Memory B cell (primary cell): ENCODE results near the gene CDC42BPB.
"Not testable (repeated sequence)": the region's sequence is repeated elsewhere in the genome, so short reads cannot be mapped to it uniquely, and the experiment has no call there.

Experiments
- ATAC-seq: fragments of 150-1000 bp; cut with Tn5 transposase; 2 replicates; pipeline ENCODE4 v1.10.0; 2021; ENCODE audit warnings: low read depth, mild to moderate bottlenecking, moderate library complexity
- DNase-seq, 2 donors: peaks; one replicate each; pipeline ENCODE4 v3.0.0; 2022; ENCODE audit warnings: low spot score in 2 of 2
- H3K27ac Mint-ChIP-seq: one replicate; pipeline ENCODE4 v1.8.0; 2022; ENCODE audit warnings: mild to moderate bottlenecking, moderate library complexity, mixed read lengths
- H3K27me3 Mint-ChIP-seq: one replicate; pipeline ENCODE4 v1.8.0; 2022; ENCODE audit warnings: mixed read lengths
- H3K36me3 Mint-ChIP-seq: one replicate; pipeline ENCODE4 v1.8.0; 2022; ENCODE audit warnings: mild to moderate bottlenecking, mixed read lengths
- H3K4me1 Mint-ChIP-seq: one replicate; pipeline ENCODE4 v1.8.0; 2022; ENCODE audit warnings: mixed read lengths
- H3K4me3 Mint-ChIP-seq: one replicate; pipeline ENCODE4 v1.8.0; 2022; ENCODE audit warnings: mild to moderate bottlenecking, moderate library complexity, mixed read lengths
- H3K9me3 Mint-ChIP-seq: one replicate; pipeline ENCODE4 v1.8.0; 2022; ENCODE audit warnings: mixed read lengths

CDC42BPB gene

GRCh38 chr14:102899516-102899900 is 157.8 kb downstream of the CDC42BPB start:
- Mint-ChIP-seq H3K4me1 (peaks cover 46% of the 10 kb centered on the region), H3K36me3 (peaks cover 21% of the 10 kb centered on the region), H3K9me3 (no peaks in the 10 kb centered on the region), H3K4me3 (peak overlapping the region; percentile 41), H3K27ac (peak overlapping the region; percentile 93), H3K27me3 (no peaks in the 10 kb centered on the region)
- no peak for ATAC-seq
- no peak for DNase-seq

- H3K4me1 Mint-ChIP-seq: peaks cover 46% of the 10 kb centered on the region
- DNase-seq: peak in 1 of 2 donors; percentile 37
- H3K27ac Mint-ChIP-seq: peak overlapping the region; percentile 93
- no peaks in the 10 kb centered on the region for H3K27me3 Mint-ChIP-seq
- peaks cover 21% of the 10 kb centered on the region for H3K36me3 Mint-ChIP-seq
- peak; percentile 19 for ATAC-seq
- peak overlapping the region; percentile 61 for H3K4me3 Mint-ChIP-seq
- H3K9me3 Mint-ChIP-seq: no peaks in the 10 kb centered on the region
Observed at GRCh38 chr14:102898776-102899515, 158.4 kb downstream of the CDC42BPB start.

- Mint-ChIP-seq H3K36me3 (peaks cover 16% of the 10 kb centered on the region), H3K27ac (peak overlapping the region; percentile 93), H3K9me3 (no peaks in the 10 kb centered on the region), H3K4me3 (peak overlapping the region; percentile 61), H3K4me1 (peaks cover 43% of the 10 kb centered on the region), H3K27me3 (no peaks in the 10 kb centered on the region)
- no peak for ATAC-seq
- DNase-seq: no peak
Observed at GRCh38 chr14:102898298-102898697, 159.1 kb downstream of the CDC42BPB start.

GRCh38 chr14:102897299-102898027 is 159.9 kb downstream of the CDC42BPB start:
- Mint-ChIP-seq H3K27ac (peak overlapping the region; percentile 93), H3K4me1 (peaks cover 35% of the 10 kb centered on the region), H3K9me3 (no peaks in the 10 kb centered on the region), H3K27me3 (no peaks in the 10 kb centered on the region), H3K4me3 (no peak overlapping the region), H3K36me3 (peaks cover 11% of the 10 kb centered on the region)
- ATAC-seq: no peak
- DNase-seq: no peak

- not testable (repeated sequence) for H3K27ac Mint-ChIP-seq, DNase-seq, H3K9me3 Mint-ChIP-seq, H3K27me3 Mint-ChIP-seq, ATAC-seq, H3K4me3 Mint-ChIP-seq
- Mint-ChIP-seq H3K36me3 (peaks cover 10% of the 10 kb centered on the region), H3K4me1 (peaks cover 28% of the 10 kb centered on the region)
Observed at GRCh38 chr14:102896735-102897134, 160.6 kb downstream of the CDC42BPB start.

GRCh38 chr14:102893452-102893851 is 163.9 kb downstream of the CDC42BPB start:
- Mint-ChIP-seq H3K9me3 (no peaks in the 10 kb centered on the region), H3K36me3 (peaks cover 8% of the 10 kb centered on the region), H3K27me3 (no peaks in the 10 kb centered on the region), H3K4me1 (peaks cover 10% of the 10 kb centered on the region), H3K4me3 (no peak overlapping the region), H3K27ac (peak overlapping the region; percentile 39)
- ATAC-seq (no peak), DNase-seq (no peak)

- no peak overlapping the region for H3K4me3 Mint-ChIP-seq
- ATAC-seq: no peak
- no peaks in the 10 kb centered on the region for H3K27me3 Mint-ChIP-seq
- H3K27ac Mint-ChIP-seq: no peak overlapping the region
- H3K36me3 Mint-ChIP-seq: peaks cover 13% of the 10 kb centered on the region
- no peaks in the 10 kb centered on the region for H3K9me3 Mint-ChIP-seq
- H3K4me1 Mint-ChIP-seq: peaks cover 5% of the 10 kb centered on the region
- DNase-seq: no peak
Observed at GRCh38 chr14:102892651-102893050, 164.7 kb downstream of the CDC42BPB start.

GRCh38 chr14:102891556-102891955 is 165.8 kb downstream of the CDC42BPB start:
- H3K4me1 Mint-ChIP-seq: peaks cover 3% of the 10 kb centered on the region
- no peak overlapping the region for H3K4me3 Mint-ChIP-seq
- peaks cover 16% of the 10 kb centered on the region for H3K36me3 Mint-ChIP-seq
- H3K27me3 Mint-ChIP-seq: no peaks in the 10 kb centered on the region
- no peak overlapping the region for H3K27ac Mint-ChIP-seq
- DNase-seq: no peak
- no peak for ATAC-seq
- H3K9me3 Mint-ChIP-seq: no peaks in the 10 kb centered on the region

GRCh38 chr14:102891111-102891510 is 166.2 kb downstream of the CDC42BPB start:
- no peaks in the 10 kb centered on the region for H3K9me3 Mint-ChIP-seq
- no peak overlapping the region for H3K4me3 Mint-ChIP-seq
- H3K27ac Mint-ChIP-seq: no peak overlapping the region
- no peaks in the 10 kb centered on the region for H3K27me3 Mint-ChIP-seq
- peaks cover under 1% of the 10 kb centered on the region for H3K4me1 Mint-ChIP-seq
- no peak for DNase-seq
- H3K36me3 Mint-ChIP-seq: peaks cover 17% of the 10 kb centered on the region
- no peak for ATAC-seq

GRCh38 chr14:102889615-102890014 is 167.7 kb downstream of the CDC42BPB start:
- H3K36me3 Mint-ChIP-seq: peaks cover 15% of the 10 kb centered on the region
- no peak overlapping the region for H3K27ac Mint-ChIP-seq
- DNase-seq: no peak

GRCh38 chr14:102888748-102889147 is 168.6 kb downstream of the CDC42BPB start:
- ATAC-seq: no peak
- Mint-ChIP-seq H3K36me3 (peaks cover 18% of the 10 kb centered on the region), H3K4me3 (no peak overlapping the region), H3K27ac (no peak overlapping the region), H3K27me3 (no peaks in the 10 kb centered on the region), H3K4me1 (no peaks in the 10 kb centered on the region), H3K9me3 (no peaks in the 10 kb centered on the region)
- DNase-seq: no peak

More at GRCh38 chr14:102889615-102890014, 167.7 kb downstream of the CDC42BPB start:
- no peaks in the 10 kb centered on the region for H3K4me1 Mint-ChIP-seq
- ATAC-seq: no peak
- no peak overlapping the region for H3K4me3 Mint-ChIP-seq
- no peaks in the 10 kb centered on the region for H3K9me3 Mint-ChIP-seq
- H3K27me3 Mint-ChIP-seq: no peaks in the 10 kb centered on the region

GRCh38 chr14:102885737-102886447 is 171.5 kb downstream of the CDC42BPB start:
- no peak for DNase-seq
- H3K9me3 Mint-ChIP-seq: no peaks in the 10 kb centered on the region
- peaks cover 8% of the 10 kb centered on the region for H3K4me1 Mint-ChIP-seq
- no peak for ATAC-seq
- no peak overlapping the region for H3K4me3 Mint-ChIP-seq
- peaks cover 23% of the 10 kb centered on the region for H3K36me3 Mint-ChIP-seq
- no peaks in the 10 kb centered on the region for H3K27me3 Mint-ChIP-seq
- H3K27ac Mint-ChIP-seq: peak overlapping the region; percentile 47

- Mint-ChIP-seq H3K4me1 (peaks cover 8% of the 10 kb centered on the region), H3K36me3 (peaks cover 27% of the 10 kb centered on the region), H3K27me3 (no peaks in the 10 kb centered on the region), H3K27ac (peak overlapping the region; percentile 82), H3K9me3 (no peaks in the 10 kb centered on the region), H3K4me3 (no peak overlapping the region)
- ATAC-seq (no peak), DNase-seq (no peak)
Observed at GRCh38 chr14:102883554-102883953, 173.8 kb downstream of the CDC42BPB start.

GRCh38 chr14:102883089-102883541 is 174.2 kb downstream of the CDC42BPB start:
- Mint-ChIP-seq H3K36me3 (peaks cover 24% of the 10 kb centered on the region), H3K4me1 (peaks cover 8% of the 10 kb centered on the region), H3K27me3 (no peaks in the 10 kb centered on the region), H3K9me3 (no peaks in the 10 kb centered on the region), H3K27ac (peak overlapping the region; percentile 82), H3K4me3 (no peak overlapping the region)
- no peak for ATAC-seq
- no peak for DNase-seq
